Stomach (tissue), 4 donors: ENCODE results near the gene MYO1E.

ENCODE experiments used
- CTCF ChIP-seq, 7 experiments: fragments of 450-650 bp in 4 of 7; fragments of 200-600 bp in 3 of 7; sonication (generic) in 3 of 7; IDR thresholded peaks; one replicate each; pipeline ENCODE4 v1.5.1; 2016 to 2019; ENCODE audit warnings: antibody characterized with exemption in 7 of 7, control low read depth in 2 of 7, mild to moderate bottlenecking in 1 of 7
- EP300 ChIP-seq: sonication (generic); formaldehyde crosslinking; IDR thresholded peaks from one replicate; pipeline ENCODE4 v1.6.1; 2017; ENCODE audit warnings: antibody characterized with exemption
- POLR2A ChIP-seq, 4 donors: fragments of 450-650 bp; IDR thresholded peaks; one replicate each; pipeline ENCODE4 v1.6.1; 2016; ENCODE audit warnings: antibody characterized with exemption in 4 of 4, control low read depth in 2 of 4, mild to moderate bottlenecking in 1 of 4, moderate library complexity in 1 of 4
- POLR2AphosphoS5 ChIP-seq, 3 donors: sonication (generic); formaldehyde crosslinking; IDR thresholded peaks; one replicate each; pipeline ENCODE4 v1.6.1; 2016; ENCODE audit warnings: antibody characterized with exemption in 3 of 3

DNA sequence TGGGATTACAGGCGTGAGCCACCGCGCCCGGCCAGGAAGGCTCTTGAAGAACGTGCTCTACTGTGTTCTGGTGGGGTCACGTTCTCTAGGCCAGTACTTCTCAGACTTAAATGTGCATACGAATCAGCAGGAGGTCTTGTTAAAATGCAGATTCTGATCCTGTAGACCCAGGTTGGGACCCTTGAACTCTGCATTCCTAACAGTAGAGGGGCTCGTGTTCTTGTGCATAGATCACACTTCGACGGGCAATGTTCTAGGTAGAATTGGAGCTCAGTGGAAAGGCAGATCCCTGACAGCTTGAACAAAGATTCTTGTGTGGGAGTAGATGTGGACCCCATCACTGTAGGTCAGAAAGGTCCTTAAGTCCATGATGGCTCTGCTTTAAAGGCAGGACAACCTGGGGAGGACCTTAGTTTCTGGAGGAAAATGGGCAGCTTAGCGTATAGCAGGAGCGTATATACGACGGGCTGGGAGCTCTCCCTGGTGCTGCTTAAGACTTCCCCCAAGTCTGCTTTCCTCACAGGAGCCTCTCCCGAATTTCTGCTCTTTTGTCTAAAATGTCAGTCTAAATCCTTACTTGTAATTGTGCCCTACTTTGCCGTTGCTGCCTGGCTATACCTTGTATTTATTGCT, 48.4 kb upstream of the MYO1E start:
- TF ChIP-seq CTCF (IDR thresholded peaks at IDR 0.05) (no peak), POLR2A (IDR thresholded peaks at IDR 0.05) (no peak), POLR2AphosphoS5 (IDR thresholded peaks at IDR 0.05) (no peak), EP300 (no peak)
